Neural cell (in vitro differentiated cells): ENCODE measurements around the gene FSIP1.

Source experiments
- CTCF ChIP-seq: fragments of 450-650 bp; IDR thresholded peaks from 2 replicates; pipeline ENCODE4 v1.5.1; 2014; ENCODE audit warnings: antibody characterized with exemption, mild to moderate bottlenecking, moderate library complexity; ENCODE audit not compliant: poor library complexity, severe bottlenecking
- EP300 ChIP-seq: fragments of 450-650 bp; conservative IDR thresholded peaks from 2 replicates; pipeline ENCODE4 v1.6.1; 2014; ENCODE audit warnings: antibody characterized with exemption, mild to moderate bottlenecking, moderate library complexity; ENCODE audit not compliant: poor library complexity, severe bottlenecking
- EZH2 ChIP-seq: fragments of 200-600, 300-800 bp; shearing (Covaris generic), sonication (generic); IDR thresholded peaks from 2 replicates; pipeline ENCODE4 v1.6.1; 2014; ENCODE audit warnings: antibody characterized with exemption, low read length, borderline replicate concordance, mild to moderate bottlenecking; ENCODE audit not compliant: insufficient read depth, poor library complexity, severe bottlenecking
- MXI1 ChIP-seq: fragments of 450-650 bp; conservative IDR thresholded peaks from 2 replicates; pipeline ENCODE4 v1.6.1; 2014; ENCODE audit warnings: antibody characterized with exemption, mild to moderate bottlenecking; ENCODE audit not compliant: poor library complexity, severe bottlenecking
- POLR2AphosphoS5 ChIP-seq: IDR thresholded peaks from 2 replicates; pipeline ENCODE4 v1.6.1; 2012
- RAD21 ChIP-seq: fragments of 450-650 bp; conservative IDR thresholded peaks from 2 replicates; pipeline ENCODE4 v1.6.1; 2014; ENCODE audit warnings: antibody characterized with exemption, mild to moderate bottlenecking, moderate library complexity
- REST ChIP-seq: IDR thresholded peaks from 2 replicates; pipeline ENCODE4 v1.6.1; 2012; ENCODE audit warnings: borderline replicate concordance
- SMC3 ChIP-seq: fragments of 450-650 bp; conservative IDR thresholded peaks from 2 replicates; pipeline ENCODE4 v1.6.1; 2014; ENCODE audit warnings: antibody characterized with exemption, mild to moderate bottlenecking, moderate library complexity; ENCODE audit not compliant: poor library complexity
- TAF1 ChIP-seq: IDR thresholded peaks from 2 replicates; pipeline ENCODE4 v1.6.1; 2012; ENCODE audit warnings: low read depth

- TF ChIP-seq RAD21: no peak
- TF ChIP-seq CTCF: no peak
- no peak for TF ChIP-seq EZH2
- TF ChIP-seq POLR2AphosphoS5: no peak
- TF ChIP-seq REST: no peak
- no peak for TF ChIP-seq SMC3
- TF ChIP-seq EP300: no peak
- TF ChIP-seq TAF1: no peak
- TF ChIP-seq MXI1: no peak
Observed at GRCh38 chr15:39553947-39554693, 228.5 kb downstream of the FSIP1 start.
